ENCODE results near the gene PDZRN3.

DNA sequence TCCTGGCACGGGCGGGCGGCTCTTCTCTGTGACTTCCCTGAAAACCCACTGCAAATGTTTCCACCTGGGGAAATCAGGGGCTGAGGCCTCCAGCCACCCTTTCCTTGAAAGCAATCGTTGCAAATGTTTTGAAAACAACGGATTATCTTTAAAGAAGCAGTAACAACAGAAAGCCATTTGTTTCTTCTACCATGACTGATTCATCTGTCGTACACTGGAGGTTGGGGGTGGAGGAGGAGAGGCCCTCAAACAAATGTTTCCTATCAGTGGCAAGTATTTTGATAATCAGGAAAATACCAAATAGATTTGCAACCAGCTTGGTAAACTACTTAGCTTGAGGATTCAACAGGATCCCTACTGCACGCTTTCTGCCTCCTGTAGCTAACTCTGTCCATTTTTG is 114.9 kb downstream of the PDZRN3 start:
- TF ChIP-seq, protein P1, sequence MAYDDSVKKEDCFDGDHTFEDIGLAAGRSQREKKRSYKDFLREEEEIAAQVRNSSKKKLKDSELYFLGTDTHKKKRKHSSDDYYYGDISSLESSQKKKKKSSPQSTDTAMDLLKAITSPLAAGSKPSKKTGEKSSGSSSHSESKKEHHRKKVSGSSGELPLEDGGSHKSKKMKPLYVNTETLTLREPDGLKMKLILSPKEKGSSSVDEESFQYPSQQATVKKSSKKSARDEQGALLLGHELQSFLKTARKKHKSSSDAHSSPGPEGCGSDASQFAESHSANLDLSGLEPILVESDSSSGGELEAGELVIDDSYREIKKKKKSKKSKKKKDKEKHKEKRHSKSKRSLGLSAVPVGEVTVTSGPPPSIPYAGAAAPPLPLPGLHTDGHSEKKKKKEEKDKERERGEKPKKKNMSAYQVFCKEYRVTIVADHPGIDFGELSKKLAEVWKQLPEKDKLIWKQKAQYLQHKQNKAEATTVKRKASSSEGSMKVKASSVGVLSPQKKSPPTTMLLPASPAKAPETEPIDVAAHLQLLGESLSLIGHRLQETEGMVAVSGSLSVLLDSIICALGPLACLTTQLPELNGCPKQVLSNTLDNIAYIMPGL (CRISPR knock-in tag; IDR thresholded peaks at IDR 0.05; ENCODE audit: borderline replicate concordance): no peak
- TF ChIP-seq EP300 (IDR thresholded peaks at IDR 0.05): no peak
- TF ChIP-seq PHF8 (IDR thresholded peaks at IDR 0.05; ENCODE audit: borderline replicate concordance, low read depth): no peak
- TF ChIP-seq, protein P2, sequence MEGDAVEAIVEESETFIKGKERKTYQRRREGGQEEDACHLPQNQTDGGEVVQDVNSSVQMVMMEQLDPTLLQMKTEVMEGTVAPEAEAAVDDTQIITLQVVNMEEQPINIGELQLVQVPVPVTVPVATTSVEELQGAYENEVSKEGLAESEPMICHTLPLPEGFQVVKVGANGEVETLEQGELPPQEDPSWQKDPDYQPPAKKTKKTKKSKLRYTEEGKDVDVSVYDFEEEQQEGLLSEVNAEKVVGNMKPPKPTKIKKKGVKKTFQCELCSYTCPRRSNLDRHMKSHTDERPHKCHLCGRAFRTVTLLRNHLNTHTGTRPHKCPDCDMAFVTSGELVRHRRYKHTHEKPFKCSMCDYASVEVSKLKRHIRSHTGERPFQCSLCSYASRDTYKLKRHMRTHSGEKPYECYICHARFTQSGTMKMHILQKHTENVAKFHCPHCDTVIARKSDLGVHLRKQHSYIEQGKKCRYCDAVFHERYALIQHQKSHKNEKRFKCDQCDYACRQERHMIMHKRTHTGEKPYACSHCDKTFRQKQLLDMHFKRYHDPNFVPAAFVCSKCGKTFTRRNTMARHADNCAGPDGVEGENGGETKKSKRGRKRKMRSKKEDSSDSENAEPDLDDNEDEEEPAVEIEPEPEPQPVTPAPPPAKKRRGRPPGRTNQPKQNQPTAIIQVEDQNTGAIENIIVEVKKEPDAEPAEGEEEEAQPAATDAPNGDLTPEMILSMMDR (IDR thresholded peaks at IDR 0.05): no peak
- no peak for TF ChIP-seq HOXA7 (CRISPR knock-in tag; IDR thresholded peaks at IDR 0.05)
- TF ChIP-seq, protein P3, sequence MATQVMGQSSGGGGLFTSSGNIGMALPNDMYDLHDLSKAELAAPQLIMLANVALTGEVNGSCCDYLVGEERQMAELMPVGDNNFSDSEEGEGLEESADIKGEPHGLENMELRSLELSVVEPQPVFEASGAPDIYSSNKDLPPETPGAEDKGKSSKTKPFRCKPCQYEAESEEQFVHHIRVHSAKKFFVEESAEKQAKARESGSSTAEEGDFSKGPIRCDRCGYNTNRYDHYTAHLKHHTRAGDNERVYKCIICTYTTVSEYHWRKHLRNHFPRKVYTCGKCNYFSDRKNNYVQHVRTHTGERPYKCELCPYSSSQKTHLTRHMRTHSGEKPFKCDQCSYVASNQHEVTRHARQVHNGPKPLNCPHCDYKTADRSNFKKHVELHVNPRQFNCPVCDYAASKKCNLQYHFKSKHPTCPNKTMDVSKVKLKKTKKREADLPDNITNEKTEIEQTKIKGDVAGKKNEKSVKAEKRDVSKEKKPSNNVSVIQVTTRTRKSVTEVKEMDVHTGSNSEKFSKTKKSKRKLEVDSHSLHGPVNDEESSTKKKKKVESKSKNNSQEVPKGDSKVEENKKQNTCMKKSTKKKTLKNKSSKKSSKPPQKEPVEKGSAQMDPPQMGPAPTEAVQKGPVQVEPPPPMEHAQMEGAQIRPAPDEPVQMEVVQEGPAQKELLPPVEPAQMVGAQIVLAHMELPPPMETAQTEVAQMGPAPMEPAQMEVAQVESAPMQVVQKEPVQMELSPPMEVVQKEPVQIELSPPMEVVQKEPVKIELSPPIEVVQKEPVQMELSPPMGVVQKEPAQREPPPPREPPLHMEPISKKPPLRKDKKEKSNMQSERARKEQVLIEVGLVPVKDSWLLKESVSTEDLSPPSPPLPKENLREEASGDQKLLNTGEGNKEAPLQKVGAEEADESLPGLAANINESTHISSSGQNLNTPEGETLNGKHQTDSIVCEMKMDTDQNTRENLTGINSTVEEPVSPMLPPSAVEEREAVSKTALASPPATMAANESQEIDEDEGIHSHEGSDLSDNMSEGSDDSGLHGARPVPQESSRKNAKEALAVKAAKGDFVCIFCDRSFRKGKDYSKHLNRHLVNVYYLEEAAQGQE (IDR thresholded peaks at IDR 0.05): no peak
